Activated CD4-positive, alpha-beta T cell treated with anti-CD3 and anti-CD28 coated beads, Interleukin-10, Interleukin-2, amounts not matched to agents 100 ng/mL and 50 ng/mL, durations not matched to agents 16 hours and 8 hours (primary cell): ENCODE measurements around the gene NOXA1.
"Not testable (repeated sequence)": the region's sequence is repeated elsewhere in the genome, so short reads cannot be mapped to it uniquely, and the experiment has no call there.

ENCODE experiments used
- DNase-seq: peaks from one replicate; pipeline ENCODE4 v3.0.0-alpha.2; 2020

Gene NOXA1

GRCh38 chr9:137456864-137457405 is 33.7 kb downstream of the NOXA1 start:
- DNase-seq: no peak

- no peak for DNase-seq
Observed at GRCh38 chr9:137457406-137458193, 34.4 kb downstream of the NOXA1 start.

- DNase-seq: no peak
Observed at GRCh38 chr9:137458194-137459151, 35.3 kb downstream of the NOXA1 start.

GRCh38 chr9:137459152-137459600 is 36.0 kb downstream of the NOXA1 start, which contains the start of gene NSMF:
Gene NSMF, minus strand, starts transcription at chr9:137459334. Its CDS starts 232 bp downstream, at chr9:137459102.
- DNase-seq: peak; percentile 96

GRCh38 chr9:137459601-137460362 is 36.6 kb downstream of the NOXA1 start:
- DNase-seq: no peak

GRCh38 chr9:137460363-137461315 is 37.4 kb downstream of the NOXA1 start:
- no peak for DNase-seq

- DNase-seq: no peak
Observed at GRCh38 chr9:137461316-137461662, 38.1 kb downstream of the NOXA1 start.

- DNase-seq: peak; percentile 88
Observed at GRCh38 chr9:137461663-137462395, 38.6 kb downstream of the NOXA1 start.

GRCh38 chr9:137462396-137462985 is 39.3 kb downstream of the NOXA1 start:
- no peak for DNase-seq

- no peak for DNase-seq
Observed at GRCh38 chr9:137462986-137463930, 40.1 kb downstream of the NOXA1 start.

- DNase-seq: no peak
Observed at GRCh38 chr9:137463931-137464290, 40.7 kb downstream of the NOXA1 start.

- DNase-seq: no peak
Observed at GRCh38 chr9:137464291-137464999, 41.3 kb downstream of the NOXA1 start.

- DNase-seq: no peak
Observed at GRCh38 chr9:137465000-137465719, 42.0 kb downstream of the NOXA1 start.

- no peak for DNase-seq
Observed at GRCh38 chr9:137465720-137466388, 42.7 kb downstream of the NOXA1 start.

- not testable (repeated sequence) for DNase-seq
Observed at GRCh38 chr9:137466389-137467085, 43.3 kb downstream of the NOXA1 start.

- DNase-seq: no peak
Observed at GRCh38 chr9:137467161-137467581, 44.0 kb downstream of the NOXA1 start.
